ENCODE measurements around the gene MXD1.

GRCh38 chr2:69932596-69932922, 17.6 kb downstream of the MXD1 start:
- TF ChIP-seq POLR2A (IDR thresholded peaks at IDR 0.05) (no peak), CTCF (IDR thresholded peaks at IDR 0.05) (no peak), EP300 (IDR thresholded peaks at IDR 0.05) (no peak), POLR2AphosphoS5 (IDR thresholded peaks at IDR 0.05) (no peak)
